Measurements from ENCODE around the gene CTH.

DNA sequence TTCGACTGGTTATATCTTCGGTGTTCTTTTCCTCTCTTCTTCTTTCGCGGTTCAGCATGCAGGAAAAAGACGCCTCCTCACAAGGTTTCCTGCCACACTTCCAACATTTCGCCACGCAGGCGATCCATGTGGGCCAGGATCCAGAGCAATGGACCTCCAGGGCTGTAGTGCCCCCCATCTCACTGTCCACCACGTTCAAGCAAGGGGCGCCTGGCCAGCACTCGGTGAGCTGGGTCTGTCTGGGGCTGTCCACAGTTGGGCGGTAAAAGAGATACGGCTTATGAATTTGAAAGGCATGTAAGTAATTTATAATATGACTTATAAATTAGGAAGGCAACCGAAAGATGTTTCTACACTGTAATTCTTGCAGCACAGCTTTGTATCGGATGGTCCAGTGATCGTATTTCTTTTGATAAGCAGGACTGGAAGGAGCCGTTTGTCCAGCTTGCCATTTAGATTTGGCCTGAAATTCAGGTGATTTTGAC lies 334 bp downstream of the CTH start:
- TF ChIP-seq, protein P1, sequence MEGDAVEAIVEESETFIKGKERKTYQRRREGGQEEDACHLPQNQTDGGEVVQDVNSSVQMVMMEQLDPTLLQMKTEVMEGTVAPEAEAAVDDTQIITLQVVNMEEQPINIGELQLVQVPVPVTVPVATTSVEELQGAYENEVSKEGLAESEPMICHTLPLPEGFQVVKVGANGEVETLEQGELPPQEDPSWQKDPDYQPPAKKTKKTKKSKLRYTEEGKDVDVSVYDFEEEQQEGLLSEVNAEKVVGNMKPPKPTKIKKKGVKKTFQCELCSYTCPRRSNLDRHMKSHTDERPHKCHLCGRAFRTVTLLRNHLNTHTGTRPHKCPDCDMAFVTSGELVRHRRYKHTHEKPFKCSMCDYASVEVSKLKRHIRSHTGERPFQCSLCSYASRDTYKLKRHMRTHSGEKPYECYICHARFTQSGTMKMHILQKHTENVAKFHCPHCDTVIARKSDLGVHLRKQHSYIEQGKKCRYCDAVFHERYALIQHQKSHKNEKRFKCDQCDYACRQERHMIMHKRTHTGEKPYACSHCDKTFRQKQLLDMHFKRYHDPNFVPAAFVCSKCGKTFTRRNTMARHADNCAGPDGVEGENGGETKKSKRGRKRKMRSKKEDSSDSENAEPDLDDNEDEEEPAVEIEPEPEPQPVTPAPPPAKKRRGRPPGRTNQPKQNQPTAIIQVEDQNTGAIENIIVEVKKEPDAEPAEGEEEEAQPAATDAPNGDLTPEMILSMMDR (IDR thresholded peaks at IDR 0.05), result no peak
- no peak for TF ChIP-seq POLR2A (IDR thresholded peaks at IDR 0.05)
